K562 (cell line): ENCODE results near the gene KCNQ5. TPM values are rescaled to one million over a fixed set of nuclear protein-coding genes. Genes with fewer than 3 reads are reported as not detected.

Experiments used
- ATAC-seq: fragments of 200-7000 bp; cut with Tn5 transposase; 3 replicates; pipeline ENCODE4 v1.9.1; 2020; ENCODE audit warnings: moderate library complexity
- BruUV-seq: library from RNA; stranded (reverse); fragments of 400-500 nt; replicated peaks from 2 replicates; lab custom pipeline; 2021; lab: Mats Ljungman, UMichigan
- CTCF ChIA-PET: fragments of 300-600 bp; formaldehyde crosslinking; extraction: SDS; loops from one replicate; lab custom pipeline; 2021; ENCODE audit warnings: low intra/inter-chr PET ratio; lab: Yijun Ruan, JAX
- POLR2A ChIA-PET: fragments of 300-600, 350-650 bp; sonication (Branson Sonifier 250); formaldehyde crosslinking; extraction: SDS; loops from one replicate; lab custom pipeline; 2021; ENCODE audit warnings: antibody characterized with exemption, inconsistent platforms; lab: Yijun Ruan, JAX
- DNase-seq, 4 experiments: peaks; one replicate each; pipeline versions ENCODE4 v3.0.0 to v3.0.0-alpha.2; 2011 to 2018; ENCODE audit warnings: low spot score in 3 of 4, mixed read lengths in 3 of 4; ENCODE audit errors: extremely low read depth in 1 of 4
- FAIRE-seq: peaks from 2 replicates; lab custom pipeline; 2011; peaks lifted over from hg19 to GRCh38; lab: Jason Lieb, UNC
- H2AFZ ChIP-seq: 2 replicates; pipeline ENCODE4 v1.6.0; 2011; ENCODE audit warnings: low read depth, low read length, control low read depth, inconsistent platforms
- H3K27ac ChIP-seq: fragments of 200-600 bp; 3 replicates; pipeline ENCODE4 v1.8.0; 2011; ENCODE audit warnings: low read depth, mild to moderate bottlenecking, control low read depth, inconsistent platforms, low read length, moderate library complexity, mixed read lengths; ENCODE audit errors: extremely low read depth
- H3K27me3 ChIP-seq, 2 experiments: fragments of 300-600 bp in 1 of 2; 2 replicates in 1 of 2; 3 replicates in 1 of 2; pipeline versions ENCODE4 v1.6.0 to v1.8.0; 2011; ENCODE audit warnings: inconsistent platforms in 2 of 2, low read length in 2 of 2, mild to moderate bottlenecking in 1 of 2, mixed read lengths in 1 of 2, moderate library complexity in 1 of 2; ENCODE audit not compliant: control insufficient read depth in 2 of 2, insufficient read depth in 2 of 2
- H3K36me3 ChIP-seq: fragments of 300-600 bp; 3 replicates; pipeline ENCODE4 v1.8.0; 2011; ENCODE audit warnings: mild to moderate bottlenecking, low read length, inconsistent platforms; ENCODE audit not compliant: control insufficient read depth, insufficient read depth
- H3K4me1 ChIP-seq, 2 experiments: fragments of 200-600 bp in 1 of 2; replicated peaks in 1 of 2; 2 replicates in 1 of 2; 3 replicates in 1 of 2; pipeline versions ENCODE4 v1.5.1 to v1.8.0; 2011; ENCODE audit warnings: inconsistent platforms in 2 of 2, low read length in 2 of 2, mild to moderate bottlenecking in 1 of 2, mixed read lengths in 1 of 2, moderate library complexity in 1 of 2; ENCODE audit not compliant: control insufficient read depth in 2 of 2, insufficient read depth in 2 of 2
- H3K4me2 ChIP-seq: 2 replicates; pipeline ENCODE4 v1.6.1; 2011; ENCODE audit warnings: low read length, control low read depth, inconsistent platforms, mixed read lengths; ENCODE audit not compliant: insufficient read depth
- H3K4me3 ChIP-seq: fragments of 200-600 bp; sonication (generic), shearing (Covaris generic); 2 replicates; pipeline ENCODE4 v1.5.1; 2016; ENCODE audit warnings: control low read depth, inconsistent platforms
- H3K79me2 ChIP-seq: fragments of 200-600 bp; 3 replicates; pipeline ENCODE4 v1.8.0; 2011; ENCODE audit warnings: low read length, inconsistent platforms; ENCODE audit not compliant: control insufficient read depth, insufficient read depth
- H3K9ac ChIP-seq, 2 experiments: 2 replicates each; pipeline versions ENCODE4 v1.6.0 to v1.6.1; 2011; ENCODE audit warnings: low read depth in 2 of 2, low read length in 2 of 2, control low read depth in 1 of 2, inconsistent platforms in 1 of 2, mild to moderate bottlenecking in 1 of 2, mixed read lengths in 1 of 2; ENCODE audit not compliant: insufficient read depth in 1 of 2
- H3K9me1 ChIP-seq: one replicate; pipeline ENCODE4 v1.6.0; 2011; ENCODE audit warnings: inconsistent platforms, mild to moderate bottlenecking, low read length, moderate library complexity; ENCODE audit not compliant: control insufficient read depth, insufficient read depth
- H3K9me3 ChIP-seq: replicated peaks from 2 replicates; pipeline ENCODE4 v1.5.1; 2011; ENCODE audit warnings: low read depth, low read length, inconsistent platforms; ENCODE audit not compliant: control insufficient read depth, insufficient read depth
- H4K20me1 ChIP-seq: replicated peaks from 2 replicates; pipeline ENCODE4 v1.6.1; 2011; ENCODE audit warnings: low read length, inconsistent platforms, mixed read lengths; ENCODE audit not compliant: control insufficient read depth, insufficient read depth
- CBX5 ChIP-seq: IDR thresholded peaks from 2 replicates; pipeline ENCODE4 v1.6.1; 2014; ENCODE audit warnings: low read depth, borderline replicate concordance
- GTF2A2 ChIP-seq: IDR thresholded peaks from 2 replicates; pipeline ENCODE4 v1.6.1; 2016; ENCODE audit warnings: mild to moderate bottlenecking, missing genetic modification characterization, missing compliant biosample characterization
- HDAC8 ChIP-seq: fragments of 450-650 bp; IDR thresholded peaks from 2 replicates; pipeline ENCODE4 v1.6.1; 2016; ENCODE audit warnings: mild to moderate bottlenecking, missing genetic modification characterization, moderate library complexity, missing compliant biosample characterization
- MEF2A ChIP-seq: IDR thresholded peaks from 2 replicates; pipeline ENCODE4 v1.6.1; 2011; ENCODE audit warnings: low read depth, mild to moderate bottlenecking, low read length, moderate library complexity; ENCODE audit not compliant: control insufficient read depth
- PHF21A ChIP-seq: fragments of 450-650 bp; IDR thresholded peaks from 2 replicates; pipeline ENCODE4 v1.6.1; 2017; ENCODE audit warnings: low read depth, borderline replicate concordance
- POU5F1 ChIP-seq: fragments of 150-350 bp; IDR thresholded peaks from 2 replicates; pipeline ENCODE4 v1.6.1; 2014; ENCODE audit warnings: borderline replicate concordance, low read length, low read depth, mild to moderate bottlenecking; ENCODE audit not compliant: partially characterized antibody
- RAD51 ChIP-seq: fragments of 450-650 bp; IDR thresholded peaks from 2 replicates; pipeline ENCODE4 v1.7.1; 2016; ENCODE audit warnings: low read depth, mild to moderate bottlenecking, borderline replicate concordance
- RFX7 ChIP-seq: fragments of 250-450 bp; sonication (Bioruptor Pico); IDR thresholded peaks from 2 replicates; pipeline ENCODE4 v1.5.1; 2021; ENCODE audit warnings: mild to moderate bottlenecking
- SAFB2 ChIP-seq: fragments of 200-400 bp; formaldehyde crosslinking; IDR thresholded peaks from 2 replicates; pipeline ENCODE4 v1.6.1; 2018; ENCODE audit warnings: borderline replicate concordance, low read length, low read depth, moderate library complexity; ENCODE audit not compliant: severe bottlenecking
- SRSF9 ChIP-seq: fragments of 200-400 bp; formaldehyde crosslinking; IDR thresholded peaks from 2 replicates; pipeline ENCODE4 v1.6.1; 2017; ENCODE audit warnings: low read depth, low read length, borderline replicate concordance
- TEAD1 ChIP-seq, 2 experiments: fragments of 450-650 bp in 1 of 2; sonication (generic) in 1 of 2; formaldehyde crosslinking; IDR thresholded peaks; 2 replicates each; pipeline versions ENCODE4 v1.4.0 to v1.8.0; 2020 to 2022; ENCODE audit warnings: mild to moderate bottlenecking in 2 of 2, missing genetic modification reagents in 1 of 2
- ZFP30 ChIP-seq: fragments of 250-450 bp; sonication (Bioruptor Pico); IDR thresholded peaks from 2 replicates; pipeline ENCODE4 v1.8.0; 2022; ENCODE audit warnings: moderate library complexity, mild to moderate bottlenecking, inconsistent platforms, borderline replicate concordance
- ZNF586 ChIP-seq: fragments of 450-650 bp; formaldehyde crosslinking; conservative IDR thresholded peaks from 2 replicates; pipeline ENCODE4 v1.4.0; 2020; ENCODE audit warnings: mild to moderate bottlenecking, moderate library complexity
- ZNF778 ChIP-seq: fragments of 450-650 bp; formaldehyde crosslinking; IDR thresholded peaks from 2 replicates; pipeline ENCODE4 v1.4.0; 2020; ENCODE audit warnings: mild to moderate bottlenecking, moderate library complexity
- WGBS: fragments of 100-300 bp; shearing (Covaris generic); methylation state at CpG from one replicate; pipeline ENCODE4 v1.1.6; 2016; ENCODE audit warnings: low coverage, mixed read lengths; ENCODE audit not compliant: insufficient coverage; ENCODE audit errors: missing lambda C conversion rate; 5-methylcytosine and 5-hydroxymethylcytosine counted together
- in situ Hi-C: fragments of 300-500 bp; cut with MboI; formaldehyde crosslinking; loops from 4 replicates; pipeline ENCODE4 v1.15.0; 2018; ENCODE audit warnings: inconsistent platforms, mixed read lengths
- intact Hi-C: fragments of 100-400 bp; cut with micrococcal nuclease; formaldehyde crosslinking; loops from 2 replicates; pipeline ENCODE4 v1.14.2; 2022
- polyA plus RNA-seq, 8 experiments: library from polyadenylated mRNA; depleted of rRNA in 4 of 8; stranded (reverse) in 5 of 8; unstranded in 3 of 8; fragments of >200 nt; fragmentation: Nextera tagmentation in 2 of 8; fragmentation: Illumina TruSeq in 1 of 8; extraction: Ambion mirVana in 2 of 8; extraction: Trizol in 1 of 8; gene quantifications; 2 replicates each; pipeline versions ENCODE4 v1.2.1 to v1.2.3, GENCODE V29; 2011 to 2014; ENCODE audit warnings: inconsistent platforms in 1 of 8, missing spikeins in 1 of 8
- total RNA-seq, 7 experiments: library from RNA; depleted of rRNA in 6 of 7; stranded (reverse); fragments of >200 nt in 6 of 7; fragmentation: Illumina TruSeq in 2 of 7; extraction: Trizol in 2 of 7; gene quantifications; 2 replicates each; pipeline versions ENCODE4 v1.2.1 to v1.2.3, GENCODE V29; 2011 to 2021; ENCODE audit warnings: low replicate concordance in 1 of 7
- TF ChIP-seq, protein P1 (sequence below): sonication (generic); formaldehyde crosslinking; IDR thresholded peaks from 2 replicates; pipeline ENCODE4 v1.8.1; 2023; ENCODE audit warnings: mild to moderate bottlenecking, missing genetic modification reagents

The KCNQ5 gene
- total and polyA plus RNA-seq, 9 of the 15 experiments (the other 6 are each of a cell fraction or from before 2014, with no cell fraction given): 0.31 to 5.9 (median 2.6) TPM

DNA sequence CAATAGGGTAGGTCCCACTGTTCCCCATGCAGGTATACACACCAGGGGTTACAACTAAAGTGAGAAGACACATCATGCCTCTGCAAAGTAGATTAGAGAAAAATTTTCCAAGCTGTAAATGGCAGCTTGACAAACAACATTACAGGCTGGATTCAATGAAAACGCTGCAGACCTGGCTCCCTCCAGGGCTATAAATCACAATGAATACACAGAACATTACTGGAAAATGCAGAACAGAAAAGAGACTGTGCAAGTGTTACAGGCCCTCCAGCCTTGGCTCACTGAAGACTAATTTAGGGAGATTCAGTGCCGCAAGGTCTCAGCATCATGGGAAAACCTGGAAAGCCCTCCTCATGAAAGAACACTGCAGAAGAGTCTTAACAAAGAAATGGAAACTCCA is 395.6 kb downstream of the KCNQ5 start:
- ChIA-PET CTCF (no interaction called here), POLR2A (interaction anchor here (0.6 kb wide), 1 partner anchor 288 kb away, joined by 3 read pairs; no protein-coding TSS in a partner anchor)
- Histone ChIP-seq H3K79me2 (no peaks in the 10 kb centered on the region), H3K4me3 (no peak overlapping the region), H3K27me3 (no peaks in the 10 kb centered on the region), H3K9ac (no peak overlapping the region), H3K36me3 (no peaks in the 10 kb centered on the region), H3K27ac (no peak overlapping the region), H4K20me1 (no peaks in the 10 kb centered on the region), H3K4me2 (no peak overlapping the region), H2AFZ (no peak overlapping the region), H3K4me1 (no peaks in the 10 kb centered on the region), H3K9me1 (no peaks in the 10 kb centered on the region), H3K9me3 (no peaks in the 10 kb centered on the region)
- DNase-seq: no peak
- FAIRE-seq: no peak
- BruUV-seq: no TSS peak
- TF ChIP-seq POU5F1: no peak
- no peak for TF ChIP-seq TEAD1 (CRISPR knock-in tag; IDR thresholded peaks at IDR 0.05)
- no peak for TF ChIP-seq PHF21A
- TF ChIP-seq ZFP30 (CRISPR knock-in tag): no peak
- no peak for TF ChIP-seq RFX7 (CRISPR knock-in tag)
- WGBS: 5% methylated on average over 2 of the region's 2 CpGs
- intact Hi-C loops (no loop called here), in situ Hi-C loops (no loop called here)
- ATAC-seq: no peak

- BruUV-seq: no TSS peak
- no peaks in the 10 kb centered on the region for H3K36me3 ChIP-seq
- no peaks in the 10 kb centered on the region for H3K9me1 ChIP-seq
- no peak for DNase-seq
- WGBS: 0% methylated on average over 1 of the region's 1 CpG
- H3K27me3 ChIP-seq: no peaks in the 10 kb centered on the region
- FAIRE-seq: no peak
- no peaks in the 10 kb centered on the region; a peak in 2 of 5 replicates for H3K4me1 ChIP-seq
- ChIA-PET CTCF (no interaction called here), POLR2A (no interaction called here)
- intact Hi-C loops (no loop called here), in situ Hi-C loops (no loop called here)
- H3K79me2 ChIP-seq: no peaks in the 10 kb centered on the region
- no peaks in the 10 kb centered on the region for H3K9me3 ChIP-seq
- no peak overlapping the region for H2AFZ ChIP-seq
- no peak for ATAC-seq
- no peak overlapping the region for H3K9ac ChIP-seq
- H4K20me1 ChIP-seq: no peaks in the 10 kb centered on the region
- H3K4me2 ChIP-seq: no peak overlapping the region
- no peak overlapping the region for H3K4me3 ChIP-seq
- no peak overlapping the region for H3K27ac ChIP-seq
- TF ChIP-seq HDAC8 (tag) (no peak), GTF2A2 (tag) (no peak), MEF2A (no peak), ZNF586 (no peak), ZNF778 (CRISPR knock-in tag) (no peak), SRSF9 (no peak), CBX5 (no peak), ZFP30 (CRISPR knock-in tag) (no peak), SAFB2 (no peak), RAD51 (no peak)
- TF ChIP-seq, protein P1, sequence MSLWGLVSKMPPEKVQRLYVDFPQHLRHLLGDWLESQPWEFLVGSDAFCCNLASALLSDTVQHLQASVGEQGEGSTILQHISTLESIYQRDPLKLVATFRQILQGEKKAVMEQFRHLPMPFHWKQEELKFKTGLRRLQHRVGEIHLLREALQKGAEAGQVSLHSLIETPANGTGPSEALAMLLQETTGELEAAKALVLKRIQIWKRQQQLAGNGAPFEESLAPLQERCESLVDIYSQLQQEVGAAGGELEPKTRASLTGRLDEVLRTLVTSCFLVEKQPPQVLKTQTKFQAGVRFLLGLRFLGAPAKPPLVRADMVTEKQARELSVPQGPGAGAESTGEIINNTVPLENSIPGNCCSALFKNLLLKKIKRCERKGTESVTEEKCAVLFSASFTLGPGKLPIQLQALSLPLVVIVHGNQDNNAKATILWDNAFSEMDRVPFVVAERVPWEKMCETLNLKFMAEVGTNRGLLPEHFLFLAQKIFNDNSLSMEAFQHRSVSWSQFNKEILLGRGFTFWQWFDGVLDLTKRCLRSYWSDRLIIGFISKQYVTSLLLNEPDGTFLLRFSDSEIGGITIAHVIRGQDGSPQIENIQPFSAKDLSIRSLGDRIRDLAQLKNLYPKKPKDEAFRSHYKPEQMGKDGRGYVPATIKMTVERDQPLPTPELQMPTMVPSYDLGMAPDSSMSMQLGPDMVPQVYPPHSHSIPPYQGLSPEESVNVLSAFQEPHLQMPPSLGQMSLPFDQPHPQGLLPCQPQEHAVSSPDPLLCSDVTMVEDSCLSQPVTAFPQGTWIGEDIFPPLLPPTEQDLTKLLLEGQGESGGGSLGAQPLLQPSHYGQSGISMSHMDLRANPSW: no peak
These were observed 402.7 kb downstream of the KCNQ5 start for GRCh38 chr6:73024598-73024997.
